ENCODE data around the gene ATP1B3.

GRCh38 chr3:141865101-141865500, 11.3 kb upstream of the ATP1B3 start:
- TF ChIP-seq, protein P1, sequence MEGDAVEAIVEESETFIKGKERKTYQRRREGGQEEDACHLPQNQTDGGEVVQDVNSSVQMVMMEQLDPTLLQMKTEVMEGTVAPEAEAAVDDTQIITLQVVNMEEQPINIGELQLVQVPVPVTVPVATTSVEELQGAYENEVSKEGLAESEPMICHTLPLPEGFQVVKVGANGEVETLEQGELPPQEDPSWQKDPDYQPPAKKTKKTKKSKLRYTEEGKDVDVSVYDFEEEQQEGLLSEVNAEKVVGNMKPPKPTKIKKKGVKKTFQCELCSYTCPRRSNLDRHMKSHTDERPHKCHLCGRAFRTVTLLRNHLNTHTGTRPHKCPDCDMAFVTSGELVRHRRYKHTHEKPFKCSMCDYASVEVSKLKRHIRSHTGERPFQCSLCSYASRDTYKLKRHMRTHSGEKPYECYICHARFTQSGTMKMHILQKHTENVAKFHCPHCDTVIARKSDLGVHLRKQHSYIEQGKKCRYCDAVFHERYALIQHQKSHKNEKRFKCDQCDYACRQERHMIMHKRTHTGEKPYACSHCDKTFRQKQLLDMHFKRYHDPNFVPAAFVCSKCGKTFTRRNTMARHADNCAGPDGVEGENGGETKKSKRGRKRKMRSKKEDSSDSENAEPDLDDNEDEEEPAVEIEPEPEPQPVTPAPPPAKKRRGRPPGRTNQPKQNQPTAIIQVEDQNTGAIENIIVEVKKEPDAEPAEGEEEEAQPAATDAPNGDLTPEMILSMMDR (IDR thresholded peaks at IDR 0.05): no peak
- TF ChIP-seq POLR2A (IDR thresholded peaks at IDR 0.05): no peak
